ENCODE measurements around the gene ZNF611.
"Not testable (repeated sequence)": the region's sequence is repeated elsewhere in the genome, so short reads cannot be mapped to it uniquely, and the experiment has no call there.

The ZNF611 gene

DNA sequence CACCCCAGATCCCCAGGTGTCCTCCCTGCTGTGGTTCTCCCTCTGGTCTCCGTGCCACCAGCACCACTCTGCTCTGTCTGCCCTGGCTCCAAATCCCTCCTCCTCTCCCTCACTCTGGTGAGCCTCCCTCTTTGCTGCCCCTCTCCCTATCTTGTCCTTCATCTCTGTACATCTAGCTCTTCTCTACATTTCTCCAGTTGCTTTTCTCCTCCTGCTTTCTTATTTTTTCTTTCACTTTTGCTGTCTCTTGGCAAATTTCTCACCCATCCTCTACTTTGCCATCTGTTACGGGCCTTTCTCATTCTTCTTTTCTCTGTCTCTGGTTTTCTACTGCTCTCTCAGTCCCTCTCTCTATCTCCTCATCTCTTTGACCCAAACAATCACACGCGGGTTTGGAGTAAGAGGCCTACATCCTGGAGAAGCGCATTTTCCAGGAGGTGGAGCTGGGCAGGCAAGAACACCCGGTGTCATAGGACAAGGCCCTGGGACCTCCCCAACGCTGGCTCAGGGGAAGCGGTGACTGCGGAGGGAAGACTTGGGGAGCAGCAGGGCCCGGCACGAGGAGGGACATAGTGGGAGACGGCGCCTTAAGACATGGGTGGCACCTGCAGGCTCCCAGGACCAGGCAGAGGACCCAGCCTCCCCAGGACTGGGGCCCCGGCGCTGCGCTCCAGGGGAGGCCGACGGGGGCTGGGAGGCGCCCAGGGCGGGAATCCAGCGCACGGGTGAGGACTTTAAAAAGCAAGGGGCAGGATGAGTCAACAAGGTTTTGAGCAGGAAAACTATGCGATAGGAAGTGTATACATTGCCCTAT is 9.9 kb downstream of the ZNF611 start:
- TF ChIP-seq, protein P1, sequence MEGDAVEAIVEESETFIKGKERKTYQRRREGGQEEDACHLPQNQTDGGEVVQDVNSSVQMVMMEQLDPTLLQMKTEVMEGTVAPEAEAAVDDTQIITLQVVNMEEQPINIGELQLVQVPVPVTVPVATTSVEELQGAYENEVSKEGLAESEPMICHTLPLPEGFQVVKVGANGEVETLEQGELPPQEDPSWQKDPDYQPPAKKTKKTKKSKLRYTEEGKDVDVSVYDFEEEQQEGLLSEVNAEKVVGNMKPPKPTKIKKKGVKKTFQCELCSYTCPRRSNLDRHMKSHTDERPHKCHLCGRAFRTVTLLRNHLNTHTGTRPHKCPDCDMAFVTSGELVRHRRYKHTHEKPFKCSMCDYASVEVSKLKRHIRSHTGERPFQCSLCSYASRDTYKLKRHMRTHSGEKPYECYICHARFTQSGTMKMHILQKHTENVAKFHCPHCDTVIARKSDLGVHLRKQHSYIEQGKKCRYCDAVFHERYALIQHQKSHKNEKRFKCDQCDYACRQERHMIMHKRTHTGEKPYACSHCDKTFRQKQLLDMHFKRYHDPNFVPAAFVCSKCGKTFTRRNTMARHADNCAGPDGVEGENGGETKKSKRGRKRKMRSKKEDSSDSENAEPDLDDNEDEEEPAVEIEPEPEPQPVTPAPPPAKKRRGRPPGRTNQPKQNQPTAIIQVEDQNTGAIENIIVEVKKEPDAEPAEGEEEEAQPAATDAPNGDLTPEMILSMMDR (IDR thresholded peaks at IDR 0.05; ENCODE audit: low read depth, low read length) = no peak
- no peak for DNase-seq (ENCODE audit: low read depth, low spot score)
- in situ Hi-C loops (cut with HindIII; ENCODE audit: low sequenced_read_pairs) = no loop called here
- no peak overlapping the region for H3K4me3 ChIP-seq (ENCODE audit: low read depth, low read length)

DNA sequence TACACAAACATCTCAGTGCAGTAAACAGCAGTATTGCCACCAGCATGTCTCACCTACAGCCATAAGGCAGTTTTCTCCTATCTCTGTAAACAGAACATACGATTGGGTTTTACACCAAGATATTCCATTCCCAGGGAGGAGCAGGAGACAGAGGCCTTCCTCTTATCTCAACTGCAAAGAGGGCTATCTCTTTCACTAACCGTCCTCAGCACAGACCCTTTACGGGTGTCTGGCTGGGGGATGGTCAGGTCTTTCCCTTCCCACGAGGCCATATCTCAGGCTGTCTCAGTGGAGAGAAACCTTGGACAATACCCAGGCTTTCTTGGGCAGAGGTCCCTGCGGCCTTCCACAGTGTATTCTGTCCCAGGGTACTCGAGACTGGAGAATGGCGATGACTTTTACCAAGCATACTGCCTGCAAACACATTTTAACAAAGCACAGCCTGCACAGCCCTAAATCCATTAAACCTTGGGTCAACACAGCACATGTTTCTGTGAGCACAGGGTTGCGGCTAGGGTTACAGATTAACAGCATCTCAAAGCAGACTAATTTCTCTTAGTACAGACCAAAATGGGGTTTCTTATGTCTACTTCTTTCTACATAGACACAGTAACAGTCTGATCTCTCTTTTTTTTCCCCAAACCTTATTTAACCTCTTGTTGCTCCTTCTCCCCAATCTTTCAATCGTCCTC is 10.8 kb downstream of the ZNF611 start:
- in situ Hi-C loops (cut with HindIII; ENCODE audit: low sequenced_read_pairs); H3K4me3 ChIP-seq (ENCODE audit: low read depth, low read length); DNase-seq (ENCODE audit: low read depth, low spot score): not testable (repeated sequence)

DNA sequence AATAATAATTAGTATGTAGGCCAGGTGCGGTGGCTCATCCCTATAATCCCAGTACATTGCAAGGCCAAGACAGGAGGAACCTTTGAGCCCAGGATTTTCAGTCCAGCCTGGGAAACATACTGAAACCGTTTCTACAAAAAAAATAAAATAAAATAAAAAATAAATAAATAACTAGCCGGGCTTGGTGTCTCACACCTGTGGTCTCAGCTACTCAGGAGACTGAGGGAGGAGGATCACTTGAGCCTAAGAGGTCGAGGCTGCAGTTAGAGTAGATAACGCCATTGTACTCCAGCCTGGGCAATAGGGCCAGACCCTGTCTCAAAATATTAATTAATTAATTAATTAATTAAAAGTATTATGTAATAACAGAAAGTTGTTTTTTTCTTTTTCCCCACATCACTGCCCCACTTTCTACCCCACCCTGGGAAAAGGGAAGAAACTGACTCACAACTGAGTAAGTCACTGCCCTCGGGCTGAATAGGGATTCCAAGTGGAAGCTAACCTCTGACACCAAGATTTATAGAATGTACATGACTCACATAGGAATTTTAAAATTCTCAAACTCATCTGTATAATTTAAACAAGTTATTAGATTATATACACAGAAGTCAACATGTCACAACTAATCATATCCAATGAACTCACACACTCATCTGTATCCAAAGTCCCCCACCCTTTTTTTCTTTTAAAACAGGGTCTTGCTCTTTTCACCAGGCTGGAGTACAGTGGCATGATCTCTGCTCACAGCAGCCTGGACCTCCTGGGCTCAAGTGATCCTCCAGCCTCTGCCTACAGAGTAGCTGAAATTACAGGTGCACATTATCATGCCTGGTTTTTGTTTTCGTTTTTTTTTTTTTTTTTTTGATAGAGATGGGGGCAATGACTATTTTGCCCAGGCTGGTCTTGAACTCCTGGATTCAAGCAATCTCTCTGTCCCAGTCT is 12.5 kb downstream of the ZNF611 start:
- TF ChIP-seq, protein P1 (IDR thresholded peaks at IDR 0.05; ENCODE audit: low read depth, low read length) = no peak
- DNase-seq (ENCODE audit: low read depth, low spot score) = peak; percentile 60
- no peak overlapping the region for H3K4me3 ChIP-seq (ENCODE audit: low read depth, low read length)
- in situ Hi-C loops (cut with HindIII; ENCODE audit: low sequenced_read_pairs) = no loop called here

DNA sequence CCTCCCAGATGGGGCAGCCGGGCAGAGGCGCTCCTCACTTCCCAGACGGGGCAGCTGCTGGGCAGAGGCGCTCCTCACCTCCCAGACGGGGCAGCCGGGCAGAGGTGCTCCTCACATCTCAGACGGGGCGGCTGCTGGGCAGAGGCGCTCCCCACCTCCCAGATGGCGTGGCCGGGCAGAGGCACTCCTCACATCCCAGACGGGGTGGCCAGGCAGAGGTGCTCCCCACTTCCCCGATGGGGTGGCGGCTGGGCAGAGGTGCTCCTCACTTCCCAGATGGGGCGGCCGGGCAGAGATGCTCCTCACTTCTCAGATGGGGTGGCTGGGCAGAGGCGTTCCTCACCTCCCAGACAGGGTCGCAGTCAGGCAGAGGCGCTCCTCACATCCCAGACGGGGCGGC is 14.3 kb downstream of the ZNF611 start:
- H3K4me3 ChIP-seq (ENCODE audit: low read depth, low read length); DNase-seq (ENCODE audit: low read depth, low spot score); in situ Hi-C loops (cut with HindIII; ENCODE audit: low sequenced_read_pairs): not testable (repeated sequence)

DNA sequence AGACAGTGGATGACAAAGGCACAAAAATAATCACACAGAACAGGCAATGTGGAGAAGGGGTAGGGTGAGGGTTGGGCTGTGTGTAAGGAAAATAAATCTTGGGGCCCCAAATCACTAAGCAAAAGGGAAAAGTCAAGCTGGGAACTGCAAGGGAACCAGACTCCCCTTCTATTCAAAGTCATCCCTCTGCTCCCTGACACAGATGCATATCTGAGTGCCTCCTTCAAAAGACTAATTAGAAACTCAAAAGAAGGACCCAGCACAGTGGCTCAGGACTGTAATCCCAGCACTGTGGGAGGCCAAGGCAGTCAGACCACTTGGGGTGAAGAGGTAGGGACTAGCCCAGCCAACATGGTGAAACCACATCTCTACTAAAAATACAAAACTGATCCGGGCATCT is 18.3 kb downstream of the ZNF611 start:
- H3K4me3 ChIP-seq (ENCODE audit: low read depth, low read length) = no peak overlapping the region
- TF ChIP-seq, protein P1 (IDR thresholded peaks at IDR 0.05; ENCODE audit: low read depth, low read length) = no peak
- DNase-seq (ENCODE audit: low read depth, low spot score) = no peak
- in situ Hi-C loops (cut with HindIII; ENCODE audit: low sequenced_read_pairs) = no loop called here

DNA sequence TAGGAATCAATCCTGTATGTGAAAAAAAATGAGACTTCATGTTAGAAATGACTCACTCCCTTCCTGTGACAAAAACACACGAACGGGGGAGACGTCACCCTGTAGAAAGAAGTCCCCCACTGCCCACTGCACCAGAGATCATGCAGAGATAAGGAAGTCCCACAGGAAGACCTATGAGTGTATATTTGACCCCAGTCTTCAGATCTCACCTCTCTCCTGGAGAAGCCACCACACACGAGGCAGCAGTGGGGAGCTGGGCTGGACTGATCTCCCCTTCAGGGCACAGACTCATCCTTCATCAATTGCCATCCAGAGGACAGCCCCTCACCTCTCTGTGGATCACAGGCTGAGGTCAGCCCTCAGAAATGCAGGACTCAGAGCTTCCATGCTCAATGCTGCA is 18.9 kb downstream of the ZNF611 start:
- in situ Hi-C loops (cut with HindIII; ENCODE audit: low sequenced_read_pairs); H3K4me3 ChIP-seq (ENCODE audit: low read depth, low read length): not testable (repeated sequence)
- peak; percentile 12 for DNase-seq (ENCODE audit: low read depth, low spot score)

DNA sequence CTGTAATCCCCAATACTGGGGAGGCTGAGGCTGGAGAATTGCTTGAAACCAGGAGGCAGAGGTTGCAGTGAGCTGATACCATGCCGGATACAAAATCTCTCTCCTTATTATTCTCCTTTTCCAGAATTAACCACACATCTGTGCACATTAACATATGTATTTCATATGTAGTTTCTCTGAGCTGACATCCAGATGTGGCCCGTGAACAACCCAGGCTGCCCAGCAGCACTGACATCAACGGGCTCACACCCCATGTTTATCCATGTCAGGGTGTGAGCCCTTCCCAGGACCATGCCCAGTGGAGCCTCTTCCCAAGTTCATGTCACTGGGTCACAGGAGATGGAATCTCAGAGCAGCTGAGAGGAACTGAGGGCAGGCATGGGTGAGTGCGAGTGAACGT is 19.5 kb downstream of the ZNF611 start:
- H3K4me3 ChIP-seq (ENCODE audit: low read depth, low read length); DNase-seq (ENCODE audit: low read depth, low spot score); in situ Hi-C loops (cut with HindIII; ENCODE audit: low sequenced_read_pairs): not testable (repeated sequence)

DNA sequence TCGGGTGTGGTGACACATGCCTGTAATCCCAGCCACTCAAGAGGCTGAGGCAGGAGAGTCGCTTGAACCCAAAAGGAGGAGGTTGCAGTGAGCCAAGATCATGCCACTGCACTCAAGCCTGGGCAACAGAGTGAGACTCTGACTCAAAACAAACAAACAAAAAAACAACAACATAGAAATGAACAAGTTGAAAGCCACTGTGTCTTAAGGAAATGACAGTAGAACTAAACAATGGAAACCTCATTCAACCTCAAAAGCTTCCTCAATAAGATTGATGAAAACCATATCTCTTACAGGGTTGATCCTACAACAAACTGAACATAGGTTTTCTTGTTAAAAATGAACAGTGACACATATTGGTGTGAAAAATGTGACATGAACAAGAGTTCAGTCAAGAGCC is 21.8 kb downstream of the ZNF611 start:
- DNase-seq (ENCODE audit: low read depth, low spot score); in situ Hi-C loops (cut with HindIII; ENCODE audit: low sequenced_read_pairs); H3K4me3 ChIP-seq (ENCODE audit: low read depth, low read length): not testable (repeated sequence)

DNA sequence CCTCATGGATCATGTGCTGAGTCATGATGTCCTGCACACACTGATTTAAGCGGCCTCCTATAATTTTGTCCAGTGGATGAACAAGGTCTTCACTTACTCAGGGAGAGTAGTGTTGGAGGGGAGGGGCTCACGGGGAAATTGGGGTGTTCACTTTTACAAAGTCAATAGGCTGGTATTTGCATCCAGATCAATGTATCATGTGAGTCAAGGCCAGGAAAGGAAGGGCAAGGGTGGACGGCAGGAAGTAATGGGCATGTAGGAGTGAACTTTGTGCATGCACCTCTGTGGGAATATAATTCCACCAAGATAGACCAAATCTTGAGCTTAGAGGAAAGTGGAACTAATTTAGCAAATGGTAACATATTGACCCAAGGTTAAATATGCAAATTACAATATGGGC is 23.2 kb downstream of the ZNF611 start:
- DNase-seq (ENCODE audit: low read depth, low spot score); in situ Hi-C loops (cut with HindIII; ENCODE audit: low sequenced_read_pairs); H3K4me3 ChIP-seq (ENCODE audit: low read depth, low read length): not testable (repeated sequence)
